Psoas muscle (tissue), 8 donors: ENCODE results near the gene RUNX3. TPM values are rescaled to one million over a fixed set of nuclear protein-coding genes. Genes with fewer than 3 reads are reported as not detected.

Experiments used
- ATAC-seq, 4 donors: fragments of 200-7000 bp; cut with Tn5 transposase; one replicate each; pipeline ENCODE4 v1.9.1; 2020; ENCODE audit warnings: moderate library complexity in 3 of 4, mild to moderate bottlenecking in 2 of 4
- DNase-seq, 2 donors: peaks; one replicate each; pipeline ENCODE4 v3.0.0-alpha.2; 2020
- H3K27ac ChIP-seq: fragments of 200-600 bp; one replicate; pipeline ENCODE4 v1.8.0; 2022
- H3K27me3 ChIP-seq, 3 donors: fragments of 200-600 bp in 1 of 3; one replicate each; pipeline versions ENCODE4 v1.6.1 to v1.8.0; 2013 to 2022; ENCODE audit warnings: low read length in 2 of 3, mild to moderate bottlenecking in 2 of 3, moderate library complexity in 1 of 3; ENCODE audit not compliant: insufficient read depth in 3 of 3
- H3K36me3 ChIP-seq, 2 donors: fragments of 200-600 bp in 1 of 2; one replicate each; pipeline versions ENCODE4 v1.6.1 to v1.8.0; 2013 to 2022; ENCODE audit warnings: low read depth in 1 of 2, mild to moderate bottlenecking in 1 of 2, moderate library complexity in 1 of 2; ENCODE audit not compliant: insufficient read depth in 1 of 2
- H3K4me1 ChIP-seq: fragments of 200-600 bp; one replicate; pipeline ENCODE4 v1.8.0; 2022
- H3K4me3 ChIP-seq: fragments of 200-600 bp; one replicate; pipeline ENCODE4 v1.8.0; 2022; ENCODE audit warnings: mild to moderate bottlenecking
- H3K9me3 ChIP-seq: fragments of 200-600 bp; one replicate; pipeline ENCODE4 v1.8.0; 2022
- WGBS, 3 donors: extraction: QIAGEN DNeasy Blood & Tissue Kit; methylation state at CpG; one replicate each; pipeline versions ENCODE4 v1.1.6 to v1.1.7; 2013; 5-methylcytosine and 5-hydroxymethylcytosine counted together
- intact Hi-C, 2 donors: fragments of 100-400 bp; cut with DNase I; formaldehyde crosslinking; loops; one replicate each; pipeline versions ENCODE4 v1.11.0 to v1.14.2; 2022
- polyA plus RNA-seq, 3 donors: library from polyadenylated mRNA; stranded (reverse); fragments of 200-250 nt; gene quantifications; one replicate each; pipeline ENCODE4 v1.2.3, GENCODE V29; 2013
- total RNA-seq, 4 donors: library from RNA; stranded (reverse); fragmentation: NEBNext Ultra II Directional in 2 of 4; extraction: Animal tissue kit (Norgen Biotek cat#: 25700) in 2 of 4; gene quantifications; one replicate each; pipeline versions ENCODE4 v1.2.1 to v1.2.4, GENCODE V29; 2021 to 2023
- TF ChIP-seq, protein P1 (sequence below): fragments of 200-600 bp; IDR thresholded peaks from one replicate; pipeline ENCODE4 v1.8.0; 2022; ENCODE audit warnings: antibody characterized with exemption
- donor health status: healthy with polysubstance abuse.
- donor health status: DM: no; HTN: no; CAD: no; lungs with moderate emphysema.
- donor health status: Bipolar disorder and iron deficiency.
- donor health status: healthy.
- donor health status: DM: yes; HTN: yes; CAD: no.
- donor health status: DM: no; HTN: no; CAD: no.
- donor health status: DM: no; HTN: no; CAD: no.
- donor health status: DM: yes; HTN: yes; CAD: no.

RUNX3 gene
- total and polyA plus RNA-seq, 7 donors: 0.16 to 0.59 (median 0.28) TPM

DNA sequence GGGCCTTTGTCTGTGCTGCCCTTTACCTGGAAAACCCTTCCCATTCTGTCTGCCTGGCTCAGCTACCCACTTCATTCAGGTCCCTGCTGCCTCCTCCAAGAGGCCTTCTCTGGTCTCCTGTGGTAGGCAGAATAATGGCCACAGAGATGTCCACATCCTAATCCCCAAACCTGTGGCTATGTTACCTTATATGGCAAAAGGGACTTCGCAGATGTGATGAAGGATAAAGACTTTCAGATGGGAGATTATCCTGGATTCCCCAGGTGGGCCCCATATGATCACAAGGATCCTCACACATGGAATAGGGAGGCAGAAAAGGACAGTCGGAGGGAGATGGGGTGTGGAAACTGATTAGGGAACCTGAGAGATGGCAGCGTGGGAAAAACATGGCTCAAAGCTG is 14.2 kb upstream of the RUNX3 start:
- TF ChIP-seq, protein P1, sequence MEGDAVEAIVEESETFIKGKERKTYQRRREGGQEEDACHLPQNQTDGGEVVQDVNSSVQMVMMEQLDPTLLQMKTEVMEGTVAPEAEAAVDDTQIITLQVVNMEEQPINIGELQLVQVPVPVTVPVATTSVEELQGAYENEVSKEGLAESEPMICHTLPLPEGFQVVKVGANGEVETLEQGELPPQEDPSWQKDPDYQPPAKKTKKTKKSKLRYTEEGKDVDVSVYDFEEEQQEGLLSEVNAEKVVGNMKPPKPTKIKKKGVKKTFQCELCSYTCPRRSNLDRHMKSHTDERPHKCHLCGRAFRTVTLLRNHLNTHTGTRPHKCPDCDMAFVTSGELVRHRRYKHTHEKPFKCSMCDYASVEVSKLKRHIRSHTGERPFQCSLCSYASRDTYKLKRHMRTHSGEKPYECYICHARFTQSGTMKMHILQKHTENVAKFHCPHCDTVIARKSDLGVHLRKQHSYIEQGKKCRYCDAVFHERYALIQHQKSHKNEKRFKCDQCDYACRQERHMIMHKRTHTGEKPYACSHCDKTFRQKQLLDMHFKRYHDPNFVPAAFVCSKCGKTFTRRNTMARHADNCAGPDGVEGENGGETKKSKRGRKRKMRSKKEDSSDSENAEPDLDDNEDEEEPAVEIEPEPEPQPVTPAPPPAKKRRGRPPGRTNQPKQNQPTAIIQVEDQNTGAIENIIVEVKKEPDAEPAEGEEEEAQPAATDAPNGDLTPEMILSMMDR: no peak
- H3K9me3 ChIP-seq: no peaks in the 10 kb centered on the region
- H3K4me1 ChIP-seq: no peaks in the 10 kb centered on the region
- H3K4me3 ChIP-seq: no peak overlapping the region
- ATAC-seq (no peak), DNase-seq (no peak)
- H3K27ac ChIP-seq: no peak overlapping the region
- WGBS, 3 donors: 80 to 95% (median 92%) methylated on average over 3 of the region's 3 CpGs
- H3K36me3 ChIP-seq: no peaks in the 10 kb centered on the region
- intact Hi-C loops: no loop called here
- peaks cover 0 to 2% (median 0%) of the 10 kb centered on the region in 3 donors for H3K27me3 ChIP-seq

DNA sequence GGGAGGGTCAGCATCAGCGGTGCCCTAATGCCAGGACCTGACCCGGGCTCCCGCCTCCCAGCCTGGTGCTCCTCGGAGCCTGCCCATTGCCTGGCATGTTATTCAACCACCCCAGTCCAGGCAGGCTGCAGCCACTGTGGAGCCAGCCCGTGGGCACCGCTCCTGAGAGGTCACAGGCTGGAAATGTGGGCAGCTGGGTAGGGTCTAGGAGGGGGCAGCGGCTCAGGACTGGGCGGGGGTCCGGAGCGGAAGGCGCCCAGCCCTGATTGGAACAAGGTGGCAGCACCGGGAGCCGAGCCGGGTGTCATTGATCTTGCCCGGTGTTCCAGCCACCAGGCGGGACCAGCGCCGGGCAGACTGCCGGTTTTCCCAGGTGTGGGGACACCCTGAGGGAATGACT is 12.7 kb upstream of the RUNX3 start:
- no peak overlapping the region for H3K27ac ChIP-seq
- WGBS, 3 donors: 73 to 76% (median 76%) methylated on average over 19 of the region's 19 CpGs
- DNase-seq: no peak
- ATAC-seq: no peak
- H3K36me3 ChIP-seq: no peaks in the 10 kb centered on the region
- H3K27me3 ChIP-seq: peaks cover 0 to 2% (median 0%) of the 10 kb centered on the region in 3 donors
- TF ChIP-seq, protein P1: no peak
- intact Hi-C loops: no loop called here
- H3K9me3 ChIP-seq: no peaks in the 10 kb centered on the region
- H3K4me3 ChIP-seq: no peak overlapping the region
- H3K4me1 ChIP-seq: no peaks in the 10 kb centered on the region

DNA sequence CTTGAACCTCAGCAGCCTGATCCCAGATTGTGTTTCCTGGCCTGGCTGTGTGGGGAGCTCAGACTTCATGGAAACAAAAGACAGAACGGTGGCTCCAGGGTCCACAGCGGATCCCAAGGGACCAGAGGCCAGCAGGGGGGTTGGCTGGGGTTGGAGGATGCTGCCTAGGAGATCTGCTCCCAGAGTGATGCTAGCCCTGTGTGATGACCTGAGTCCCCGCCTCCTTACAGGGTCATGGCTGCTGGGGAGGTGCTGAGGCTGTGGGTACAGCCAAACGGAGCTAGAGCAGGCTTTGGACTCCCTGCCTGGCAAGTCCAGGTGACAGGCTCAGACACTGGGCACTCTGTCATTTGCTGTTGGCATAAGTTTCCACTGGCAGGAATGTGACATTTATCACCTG is 11.5 kb upstream of the RUNX3 start:
- ATAC-seq: no peak
- Histone ChIP-seq H3K27me3 (peaks cover 0 to 2% (median 0%) of the 10 kb centered on the region in 3 donors), H3K9me3 (no peaks in the 10 kb centered on the region), H3K4me1 (no peaks in the 10 kb centered on the region), H3K36me3 (no peaks in the 10 kb centered on the region), H3K4me3 (no peak overlapping the region), H3K27ac (no peak overlapping the region)
- TF ChIP-seq, protein P1: no peak
- intact Hi-C loops: no loop called here
- no peak for DNase-seq
- WGBS, 3 donors: 50 to 62% (median 59%) methylated on average over 4 of the region's 4 CpGs

DNA sequence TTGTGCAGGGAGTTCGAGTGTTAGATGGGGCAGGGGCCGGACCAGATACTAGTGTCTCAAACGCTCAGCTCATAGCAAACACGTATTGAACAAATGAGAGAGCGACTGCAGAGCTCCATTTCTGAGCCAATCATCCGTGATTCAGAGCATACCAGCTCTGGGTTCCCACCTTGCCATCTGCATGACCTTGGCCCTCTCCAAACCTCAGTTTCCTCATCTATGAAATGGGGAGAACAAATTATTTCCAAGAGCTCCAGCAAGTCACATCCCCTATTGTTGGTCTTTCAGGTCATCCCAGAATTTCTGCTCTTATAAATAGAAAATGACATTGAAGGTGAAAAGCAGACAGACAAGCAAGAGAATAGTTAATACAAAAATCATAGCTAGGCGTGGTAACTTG is 10.2 kb upstream of the RUNX3 start:
- Histone ChIP-seq H3K4me3 (no peak overlapping the region), H3K4me1 (no peaks in the 10 kb centered on the region), H3K9me3 (no peaks in the 10 kb centered on the region), H3K27ac (no peak overlapping the region), H3K36me3 (no peaks in the 10 kb centered on the region), H3K27me3 (peaks cover 0 to 2% (median 0%) of the 10 kb centered on the region in 3 donors)
- intact Hi-C loops: no loop called here
- ATAC-seq (no peak), DNase-seq (no peak)
- TF ChIP-seq, protein P1: no peak
- WGBS, 3 donors: 84 to 88% (median 86%) methylated on average over 7 of the region's 7 CpGs

DNA sequence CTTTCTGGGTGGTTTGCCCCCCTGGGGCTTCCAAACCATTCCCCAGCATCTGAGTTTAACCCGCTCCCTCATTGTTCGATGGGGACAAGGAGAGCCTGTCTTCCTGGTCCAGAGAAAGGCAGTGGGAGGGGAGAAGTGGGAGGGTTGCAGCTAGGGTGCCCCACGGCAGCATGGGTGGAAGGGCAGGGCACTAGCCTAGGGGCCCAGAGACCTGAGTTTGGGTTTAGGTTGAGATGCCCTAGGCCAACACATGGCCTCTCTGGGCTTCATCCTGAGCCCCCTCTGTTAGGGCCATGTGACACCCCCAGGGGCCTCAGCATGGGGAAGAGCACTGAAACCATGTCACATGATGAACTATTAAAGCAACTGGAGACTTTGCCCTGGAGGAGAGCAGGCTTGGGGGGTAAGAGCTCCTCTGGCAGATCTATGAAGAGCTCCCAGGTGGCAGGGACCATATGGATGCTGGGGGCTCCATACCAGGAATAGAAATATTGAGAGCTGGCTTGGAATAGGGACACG is 9.7 kb upstream of the RUNX3 start:
- H3K4me1 ChIP-seq: no peaks in the 10 kb centered on the region
- DNase-seq: no peak
- no peaks in the 10 kb centered on the region for H3K9me3 ChIP-seq
- ATAC-seq: no peak
- peaks cover 0 to 3% (median 2%) of the 10 kb centered on the region in 3 donors for H3K27me3 ChIP-seq
- H3K4me3 ChIP-seq: no peak overlapping the region
- TF ChIP-seq, protein P1: no peak
- no peak overlapping the region for H3K27ac ChIP-seq
- intact Hi-C loops: no loop called here
- no peaks in the 10 kb centered on the region for H3K36me3 ChIP-seq
- WGBS, 3 donors: 70 to 81% (median 74%) methylated on average over 4 of the region's 4 CpGs
